IMR-90 (cell line): ENCODE results near the gene SLC22A7. TPM values are rescaled to one million over a fixed set of nuclear protein-coding genes. Genes with fewer than 3 reads are reported as not detected.

ENCODE experiments used
- ATAC-seq: fragments of 200-7000 bp; cut with Tn5 transposase; 2 replicates; pipeline ENCODE4 v1.9.1; 2020; ENCODE audit warnings: low read depth, mild to moderate bottlenecking, moderate library complexity
- BruUV-seq: library from RNA; stranded (reverse); fragments of 400-500 nt; replicated peaks from 2 replicates; lab custom pipeline; 2021; lab: Mats Ljungman, UMichigan
- CTCF ChIA-PET: fragments of 300-600 bp; formaldehyde crosslinking; extraction: SDS; loops from one replicate; lab custom pipeline; 2021; ENCODE audit warnings: antibody characterized with exemption; lab: Yijun Ruan, JAX
- POLR2A ChIA-PET: fragments of 300-600 bp; sonication (Branson Sonifier 250); formaldehyde crosslinking; loops from one replicate; lab custom pipeline; 2022; ENCODE audit warnings: antibody characterized with exemption; ENCODE audit not compliant: unreplicated experiment; lab: Charles Lee
- DNase-seq: peaks from one replicate; pipeline ENCODE4 v3.0.0; 2013
- H2AFZ ChIP-seq: replicated peaks from 2 replicates; pipeline ENCODE3; 2013; ENCODE audit warnings: low read length, mild to moderate bottlenecking; ENCODE audit not compliant: poor library complexity
- H2AK5ac ChIP-seq: 2 replicates; pipeline ENCODE4 v1.6.1; 2013; ENCODE audit warnings: low read depth, low read length, inconsistent platforms
- H2AK9ac ChIP-seq: replicated peaks from 2 replicates; pipeline ENCODE3; 2013; ENCODE audit warnings: mild to moderate bottlenecking, low read depth, low read length, moderate library complexity; ENCODE audit not compliant: poor library complexity
- H2BK120ac ChIP-seq: 2 replicates; pipeline ENCODE4 v1.6.1; 2013; ENCODE audit warnings: low read depth, low read length, inconsistent platforms
- H2BK15ac ChIP-seq: 3 replicates; pipeline ENCODE4 v1.6.1; 2013; ENCODE audit warnings: low read depth, low read length, inconsistent platforms
- H2BK20ac ChIP-seq: 2 replicates; pipeline ENCODE4 v1.6.1; 2013; ENCODE audit warnings: low read depth, mild to moderate bottlenecking, inconsistent platforms, low read length, moderate library complexity
- H2BK5ac ChIP-seq: 2 replicates; pipeline ENCODE4 v1.6.1; 2013; ENCODE audit warnings: mild to moderate bottlenecking, low read depth, low read length, inconsistent platforms; ENCODE audit not compliant: poor library complexity, severe bottlenecking
- H3K14ac ChIP-seq: replicated peaks from 2 replicates; pipeline ENCODE4 v1.6.1; 2013; ENCODE audit warnings: low read depth, low read length, inconsistent platforms
- H3K18ac ChIP-seq: 2 replicates; pipeline ENCODE4 v1.6.1; 2013; ENCODE audit warnings: low read depth, low read length, control low read depth
- H3K23ac ChIP-seq: 2 replicates; pipeline ENCODE4 v1.6.1; 2013; ENCODE audit warnings: low read depth, low read length, inconsistent platforms
- H3K27ac ChIP-seq: 2 replicates; pipeline ENCODE4 v1.5.1; 2013; ENCODE audit warnings: mild to moderate bottlenecking, control low read depth, low read length; ENCODE audit not compliant: insufficient read depth
- H3K27me3 ChIP-seq: 2 replicates; pipeline ENCODE4 v1.6.1; 2013; ENCODE audit warnings: low read length; ENCODE audit not compliant: control insufficient read depth, insufficient read depth
- H3K36me3 ChIP-seq: 2 replicates; pipeline ENCODE4 v1.6.1; 2013; ENCODE audit warnings: low read length, mixed read lengths; ENCODE audit not compliant: control insufficient read depth, insufficient read depth
- H3K4ac ChIP-seq: 2 replicates; pipeline ENCODE4 v1.6.1; 2013; ENCODE audit warnings: low read depth, low read length, inconsistent platforms
- H3K4me1 ChIP-seq: 2 replicates; pipeline ENCODE4 v1.6.1; 2013; ENCODE audit warnings: low read length, mixed read lengths; ENCODE audit not compliant: control insufficient read depth, insufficient read depth
- H3K4me2 ChIP-seq: 2 replicates; pipeline ENCODE4 v1.6.1; 2013; ENCODE audit warnings: low read depth, mild to moderate bottlenecking, control low read depth, low read length, moderate library complexity
- H3K4me3 ChIP-seq: 2 replicates; pipeline ENCODE4 v1.5.1; 2013; ENCODE audit warnings: low read depth, mild to moderate bottlenecking, control low read depth, low read length, moderate library complexity; ENCODE audit not compliant: insufficient read depth
- H3K56ac ChIP-seq: 2 replicates; pipeline ENCODE4 v1.6.1; 2013; ENCODE audit warnings: low read length, inconsistent platforms; ENCODE audit not compliant: insufficient read depth; ENCODE audit errors: extremely low read depth
- H3K79me1 ChIP-seq, 2 experiments: 2 replicates each; pipeline ENCODE4 v1.6.1; 2013; ENCODE audit warnings: low read length in 2 of 2, inconsistent platforms in 1 of 2, low read depth in 1 of 2
- H3K9ac ChIP-seq: 2 replicates; pipeline ENCODE4 v1.6.1; 2013; ENCODE audit warnings: low read depth, low read length, control low read depth
- H3K9me1 ChIP-seq: 2 replicates; pipeline ENCODE4 v1.6.1; 2013; ENCODE audit warnings: low read length, inconsistent platforms; ENCODE audit not compliant: insufficient read depth
- H3K9me3 ChIP-seq: 2 replicates; pipeline ENCODE4 v1.6.1; 2013; ENCODE audit warnings: low read length; ENCODE audit not compliant: control insufficient read depth, insufficient read depth
- H4K20me1 ChIP-seq: 2 replicates; pipeline ENCODE4 v1.6.1; 2013; ENCODE audit warnings: low read length, inconsistent platforms; ENCODE audit not compliant: insufficient read depth
- H4K5ac ChIP-seq: 2 replicates; pipeline ENCODE4 v1.6.1; 2013; ENCODE audit warnings: mild to moderate bottlenecking, low read depth, low read length, control low read depth
- H4K8ac ChIP-seq, 2 experiments: 2 replicates each; pipeline ENCODE4 v1.6.1; 2013; ENCODE audit warnings: low read depth in 2 of 2, low read length in 2 of 2, control low read depth in 1 of 2, inconsistent platforms in 1 of 2
- H4K91ac ChIP-seq: 2 replicates; pipeline ENCODE4 v1.6.1; 2013; ENCODE audit warnings: low read depth, low read length, inconsistent platforms; ENCODE audit not compliant: insufficient read depth
- BHLHE40 ChIP-seq: fragments of 150-350 bp; IDR thresholded peaks from 2 replicates; pipeline ENCODE4 v1.6.1; 2016; ENCODE audit warnings: mild to moderate bottlenecking, low read depth, low read length
- CTCF ChIP-seq: conservative IDR thresholded peaks from 2 replicates; pipeline ENCODE4 v1.5.1; 2012; ENCODE audit warnings: mild to moderate bottlenecking, low read depth, low read length, improper control_type of control experiment
- ELK1 ChIP-seq: fragments of 150-350 bp; IDR thresholded peaks from 2 replicates; pipeline ENCODE4 v1.6.1; 2016; ENCODE audit warnings: low read depth, mild to moderate bottlenecking, low read length, moderate library complexity, borderline replicate concordance
- FOS ChIP-seq: fragments of 150-350 bp; IDR thresholded peaks from 2 replicates; pipeline ENCODE4 v1.6.1; 2016; ENCODE audit warnings: low read depth, low read length
- MXI1 ChIP-seq: IDR thresholded peaks from 2 replicates; pipeline ENCODE4 v1.6.1; 2012; ENCODE audit warnings: low read depth, mild to moderate bottlenecking, low read length, moderate library complexity, borderline replicate concordance
- POLR2A ChIP-seq: IDR thresholded peaks from 2 replicates; pipeline ENCODE4 v1.6.1; 2012; ENCODE audit warnings: mild to moderate bottlenecking, low read depth, low read length
- RCOR1 ChIP-seq: IDR thresholded peaks from 2 replicates; pipeline ENCODE4 v1.6.1; 2012; ENCODE audit warnings: mild to moderate bottlenecking, low read length, improper control_type of control experiment; ENCODE audit not compliant: insufficient replicate concordance
- SMC3 ChIP-seq: fragments of 150-350 bp; IDR thresholded peaks from 2 replicates; pipeline ENCODE4 v1.6.1; 2016; ENCODE audit warnings: low read depth, mild to moderate bottlenecking, antibody characterized with exemption, low read length, moderate library complexity
- WGBS, 2 experiments: methylation state at CpG; one replicate each; pipeline versions ENCODE4 v1.1.5 to v1.1.7; 2013; ENCODE audit warnings: missing lambda C conversion rate in 2 of 2; ENCODE audit not compliant: insufficient read length in 1 of 2; ENCODE audit errors: extremely low coverage in 2 of 2; 5-methylcytosine and 5-hydroxymethylcytosine counted together
- dilution Hi-C: fragments of 300-500 bp; cut with HindIII; formaldehyde crosslinking; loops from one replicate; pipeline ENCODE4 v1.14.3; 2018; ENCODE audit warnings: low sequenced_read_pairs; ENCODE audit not compliant: unreplicated experiment
- in situ Hi-C: fragments of 300-500 bp; cut with MboI; formaldehyde crosslinking; loops from 3 replicates; pipeline ENCODE4 v1.14.3; 2019; ENCODE audit warnings: low sequenced_read_pairs, inconsistent platforms, mixed read lengths
- intact Hi-C: fragments of 100-400 bp; cut with micrococcal nuclease; formaldehyde crosslinking; loops from 2 replicates; pipeline ENCODE4 v1.10.0; 2022
- polyA plus RNA-seq, 3 experiments: library from polyadenylated mRNA; depleted of rRNA; stranded (reverse); fragments of >200 nt; gene quantifications; 2 replicates each; pipeline ENCODE4 v1.2.3, GENCODE V29; 2012; ENCODE audit warnings: low replicate concordance in 1 of 3
- total RNA-seq: library from RNA; depleted of rRNA; stranded (reverse); fragments of >200 nt; gene quantifications from 2 replicates; pipeline ENCODE4 v1.2.3, GENCODE V29; 2012

SLC22A7 gene
- total and polyA plus RNA-seq, 2 of the 4 experiments (the other 2 are of a cell fraction) = not detected

- Histone ChIP-seq H3K56ac (no peak overlapping the region), H3K4me3 (no peak overlapping the region), H3K23ac (no peak overlapping the region), H4K20me1 (no peaks in the 10 kb centered on the region), H3K18ac (no peak overlapping the region), H2AFZ (peak overlapping the region; percentile 71), H3K9me3 (no peaks in the 10 kb centered on the region), H4K8ac (peak overlapping the region; percentile 7 to 70; a peak in 1 of 4 replicates), H3K9ac (peak overlapping the region; percentile 46; the same call in 1 of the 2 replicates), H3K9me1 (peaks cover 6% of the 10 kb centered on the region; the same call in 1 of the 2 replicates), H2AK9ac (peak overlapping the region; percentile 10), H2BK120ac (no peak overlapping the region), H3K79me1 (no peaks in the 10 kb centered on the region), H3K27me3 (peaks cover 41% of the 10 kb centered on the region), H3K27ac (no peak overlapping the region), H3K4me1 (peaks cover 10% of the 10 kb centered on the region), H2AK5ac (peak overlapping the region; percentile 36; the same call in 1 of the 2 replicates), H3K4me2 (no peak overlapping the region), H3K36me3 (no peaks in the 10 kb centered on the region), H3K4ac (0 out of 2 replicates have a peak overlapping the region, but pooled peaks have one; percentile 9), H4K5ac (no peak overlapping the region), H4K91ac (no peak overlapping the region), H2BK15ac (no peak overlapping the region), H2BK5ac (no peak overlapping the region), H2BK20ac (no peak overlapping the region), H3K14ac (no peak overlapping the region)
- ATAC-seq (peak; percentile 64), DNase-seq (peak; percentile 10)
- in situ Hi-C loops = no loop called here
- 64% methylated on average over 4 of the region's 13 CpGs; no CpG with 5 or more reads in 1 of the 2 experiments for WGBS, 2 experiments
- BruUV-seq = no TSS peak
- intact Hi-C loops = no loop called here
- ChIA-PET POLR2A (no interaction called here), CTCF (no interaction called here)
- TF ChIP-seq MXI1 (no peak), POLR2A (no peak), FOS (no peak), CTCF (no peak), BHLHE40 (no peak), RCOR1 (no peak), ELK1 (no peak), SMC3 (no peak)
- dilution Hi-C loops = no loop called here
Measured at GRCh38 chr6:43277643-43278523, 20.2 kb upstream of the SLC22A7 start.
